Measurements from ENCODE around the gene LUC7L2.
"Not testable (repeated sequence)": the region's sequence is repeated elsewhere in the genome, so short reads cannot be mapped to it uniquely, and the experiment has no call there.

Gene LUC7L2, protein sequence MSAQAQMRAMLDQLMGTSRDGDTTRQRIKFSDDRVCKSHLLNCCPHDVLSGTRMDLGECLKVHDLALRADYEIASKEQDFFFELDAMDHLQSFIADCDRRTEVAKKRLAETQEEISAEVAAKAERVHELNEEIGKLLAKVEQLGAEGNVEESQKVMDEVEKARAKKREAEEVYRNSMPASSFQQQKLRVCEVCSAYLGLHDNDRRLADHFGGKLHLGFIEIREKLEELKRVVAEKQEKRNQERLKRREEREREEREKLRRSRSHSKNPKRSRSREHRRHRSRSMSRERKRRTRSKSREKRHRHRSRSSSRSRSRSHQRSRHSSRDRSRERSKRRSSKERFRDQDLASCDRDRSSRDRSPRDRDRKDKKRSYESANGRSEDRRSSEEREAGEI

DNA sequence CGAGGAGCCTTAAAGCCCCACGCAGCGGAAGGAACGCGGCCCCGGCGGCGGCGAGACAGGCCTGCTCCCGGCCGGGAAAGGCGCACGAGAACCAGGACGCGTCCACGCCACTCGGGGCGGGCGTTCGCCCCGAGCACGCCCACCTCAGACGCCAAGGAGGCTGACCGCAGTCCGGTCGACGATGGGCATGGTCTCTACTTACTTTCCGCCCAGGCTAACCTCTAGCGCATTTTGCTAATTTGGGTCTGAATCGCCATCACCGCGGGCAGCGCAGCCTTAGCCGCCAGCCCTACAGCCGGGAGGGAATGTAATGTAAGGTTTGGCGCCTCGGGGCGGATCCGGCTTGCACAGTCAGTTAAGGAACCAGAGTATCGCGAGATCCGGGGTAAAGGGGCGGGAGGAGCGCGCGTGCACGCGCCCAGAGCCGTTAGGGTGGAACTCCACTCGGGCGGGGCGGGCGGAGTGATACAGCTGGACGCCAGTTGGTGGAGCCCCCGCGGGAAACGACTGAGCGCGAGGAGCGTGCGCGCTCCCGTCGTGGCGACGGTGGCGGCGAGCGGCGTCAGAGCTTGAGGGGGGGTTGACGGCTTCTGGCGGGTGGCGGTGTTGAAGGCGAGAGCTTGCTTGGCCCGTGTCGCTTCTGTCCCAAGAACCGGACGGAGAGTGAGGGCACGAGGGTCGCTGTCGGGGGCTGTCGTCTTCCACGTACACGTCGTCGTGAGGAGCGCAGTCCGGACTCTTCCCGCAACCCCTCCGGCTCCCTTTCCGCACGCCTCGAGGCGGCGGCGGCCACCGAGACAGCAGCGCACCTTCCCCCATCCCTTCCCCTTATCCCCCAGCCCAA lies at the start of gene LUC7L2:
TSS of gene LUC7L2 (plus strand) at position 529 of the 844 bp plus-strand sequence. CDS start 368 bp downstream, outside the sequence.
- Histone ChIP-seq H3K4me3 (ENCODE audit: low read depth in 1 of 2, low read length in 2 of 2) (peak within 1 kb of the TSS; percentile 68 to 86), H2AFZ (ENCODE audit: low read depth, low read length) (peak within 1 kb of the TSS; percentile 76), H3K36me3 (ENCODE audit: insufficient read depth, low read length) (peaks cover 21% of the 10 kb centered on the region), H3K4me1 (ENCODE audit: insufficient read depth, low read length) (peaks cover 38% of the 10 kb centered on the region), H3K4me2 (ENCODE audit: insufficient read depth, low read length) (peak within 1 kb of the TSS; percentile 84), H3K79me2 (ENCODE audit: insufficient read depth, low read length) (peaks cover 65% of the 10 kb centered on the region), H4K20me1 (ENCODE audit: insufficient read depth, low read length) (peaks cover 38% of the 10 kb centered on the region), H3K27me3 (ENCODE audit: insufficient read depth, low read length, poor library complexity) (no peaks in the 10 kb centered on the region), H3K9me3 (ENCODE audit: insufficient read depth, low read length, severe bottlenecking) (no peaks in the 10 kb centered on the region), H3K9ac (ENCODE audit: low read depth, low read length) (peak within 1 kb of the TSS; percentile 89), H3K27ac (ENCODE audit: low read length) (peak within 1 kb of the TSS; percentile 98)
- ATAC-seq (ENCODE audit: insufficient read depth, low read depth): peak; percentile 71
- no peak for TF ChIP-seq EZH2 (IDR thresholded peaks at IDR 0.05; ENCODE audit: borderline replicate concordance, low read depth, low read length, severe bottlenecking)
- TF ChIP-seq, protein P1, sequence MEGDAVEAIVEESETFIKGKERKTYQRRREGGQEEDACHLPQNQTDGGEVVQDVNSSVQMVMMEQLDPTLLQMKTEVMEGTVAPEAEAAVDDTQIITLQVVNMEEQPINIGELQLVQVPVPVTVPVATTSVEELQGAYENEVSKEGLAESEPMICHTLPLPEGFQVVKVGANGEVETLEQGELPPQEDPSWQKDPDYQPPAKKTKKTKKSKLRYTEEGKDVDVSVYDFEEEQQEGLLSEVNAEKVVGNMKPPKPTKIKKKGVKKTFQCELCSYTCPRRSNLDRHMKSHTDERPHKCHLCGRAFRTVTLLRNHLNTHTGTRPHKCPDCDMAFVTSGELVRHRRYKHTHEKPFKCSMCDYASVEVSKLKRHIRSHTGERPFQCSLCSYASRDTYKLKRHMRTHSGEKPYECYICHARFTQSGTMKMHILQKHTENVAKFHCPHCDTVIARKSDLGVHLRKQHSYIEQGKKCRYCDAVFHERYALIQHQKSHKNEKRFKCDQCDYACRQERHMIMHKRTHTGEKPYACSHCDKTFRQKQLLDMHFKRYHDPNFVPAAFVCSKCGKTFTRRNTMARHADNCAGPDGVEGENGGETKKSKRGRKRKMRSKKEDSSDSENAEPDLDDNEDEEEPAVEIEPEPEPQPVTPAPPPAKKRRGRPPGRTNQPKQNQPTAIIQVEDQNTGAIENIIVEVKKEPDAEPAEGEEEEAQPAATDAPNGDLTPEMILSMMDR (IDR thresholded peaks at IDR 0.05; ENCODE audit: borderline replicate concordance, extremely low read depth, low read length, poor library complexity, severe bottlenecking): no peak
- DNase-seq: peak; percentile 100

GRCh38 chr7:139317939-139318505 lies 41.7 kb upstream of the LUC7L2 start:
- Histone ChIP-seq H3K9me3 (ENCODE audit: insufficient read depth, low read length, severe bottlenecking) (no peaks in the 10 kb centered on the region), H3K27ac (ENCODE audit: low read length) (no peak overlapping the region), H3K4me1 (ENCODE audit: insufficient read depth, low read length) (no peaks in the 10 kb centered on the region), H2AFZ (ENCODE audit: low read depth, low read length) (no peak overlapping the region), H3K27me3 (ENCODE audit: insufficient read depth, low read length, poor library complexity) (no peaks in the 10 kb centered on the region), H4K20me1 (ENCODE audit: insufficient read depth, low read length) (no peaks in the 10 kb centered on the region), H3K36me3 (ENCODE audit: insufficient read depth, low read length) (no peaks in the 10 kb centered on the region), H3K4me2 (ENCODE audit: insufficient read depth, low read length) (no peak overlapping the region), H3K79me2 (ENCODE audit: insufficient read depth, low read length) (no peaks in the 10 kb centered on the region), H3K9ac (ENCODE audit: low read depth, low read length) (no peak overlapping the region), H3K4me3 (ENCODE audit: low read depth in 1 of 2, low read length in 2 of 2) (no peak overlapping the region)
- TF ChIP-seq, protein P1 (IDR thresholded peaks at IDR 0.05; ENCODE audit: borderline replicate concordance, extremely low read depth, low read length, poor library complexity, severe bottlenecking): no peak
- TF ChIP-seq EZH2 (IDR thresholded peaks at IDR 0.05; ENCODE audit: borderline replicate concordance, low read depth, low read length, severe bottlenecking): no peak
- DNase-seq (no peak), ATAC-seq (ENCODE audit: insufficient read depth, low read depth) (no peak)

GRCh38 chr7:139321071-139321745 lies 38.5 kb upstream of the LUC7L2 start:
- H4K20me1 ChIP-seq (ENCODE audit: insufficient read depth, low read length): no peaks in the 10 kb centered on the region
- H3K79me2 ChIP-seq (ENCODE audit: insufficient read depth, low read length): no peaks in the 10 kb centered on the region
- H3K27me3 ChIP-seq (ENCODE audit: insufficient read depth, low read length, poor library complexity): no peaks in the 10 kb centered on the region
- H3K4me1 ChIP-seq (ENCODE audit: insufficient read depth, low read length): no peaks in the 10 kb centered on the region
- DNase-seq (no peak), ATAC-seq (ENCODE audit: insufficient read depth, low read depth) (no peak; the same call in 2 of the 3 replicates)
- H2AFZ ChIP-seq (ENCODE audit: low read depth, low read length): 0 out of 2 replicates have a peak overlapping the region, but pooled peaks have one; percentile 17
- no peak overlapping the region for H3K9ac ChIP-seq (ENCODE audit: low read depth, low read length)
- H3K27ac ChIP-seq (ENCODE audit: low read length): no peak overlapping the region
- no peak overlapping the region for H3K4me3 ChIP-seq (ENCODE audit: low read depth in 1 of 2, low read length in 2 of 2)
- H3K36me3 ChIP-seq (ENCODE audit: insufficient read depth, low read length): no peaks in the 10 kb centered on the region
- no peak overlapping the region for H3K4me2 ChIP-seq (ENCODE audit: insufficient read depth, low read length)
- no peaks in the 10 kb centered on the region for H3K9me3 ChIP-seq (ENCODE audit: insufficient read depth, low read length, severe bottlenecking)
- TF ChIP-seq, protein P1 (IDR thresholded peaks at IDR 0.05; ENCODE audit: borderline replicate concordance, extremely low read depth, low read length, poor library complexity, severe bottlenecking): peak; percentile 53
- no peak for TF ChIP-seq EZH2 (IDR thresholded peaks at IDR 0.05; ENCODE audit: borderline replicate concordance, low read depth, low read length, severe bottlenecking)

DNA sequence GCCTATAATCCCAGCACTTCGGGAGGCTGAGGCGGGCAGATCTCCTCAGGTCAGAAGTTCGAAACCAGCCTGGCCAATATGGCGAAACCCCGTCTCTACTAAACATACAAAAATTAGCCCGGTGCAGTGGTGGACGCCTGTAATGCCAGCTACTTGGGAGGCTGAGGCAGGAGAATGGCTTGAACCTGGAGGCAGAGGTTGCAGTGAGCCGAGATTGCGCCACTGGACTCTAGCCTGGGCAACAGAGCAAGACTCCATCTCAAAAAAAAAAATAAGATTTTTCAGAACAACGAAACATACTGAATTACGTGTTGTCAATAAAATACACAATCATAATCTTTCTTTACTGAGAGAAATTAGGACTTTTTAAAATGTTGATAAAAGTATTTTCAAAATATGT lies 35.0 kb upstream of the LUC7L2 start:
- H3K79me2 ChIP-seq (ENCODE audit: insufficient read depth, low read length); H3K4me2 ChIP-seq (ENCODE audit: insufficient read depth, low read length); ATAC-seq (ENCODE audit: insufficient read depth, low read depth); H2AFZ ChIP-seq (ENCODE audit: low read depth, low read length); H4K20me1 ChIP-seq (ENCODE audit: insufficient read depth, low read length); H3K4me3 ChIP-seq (ENCODE audit: low read depth in 1 of 2, low read length in 2 of 2); H3K4me1 ChIP-seq (ENCODE audit: insufficient read depth, low read length); H3K36me3 ChIP-seq (ENCODE audit: insufficient read depth, low read length); H3K9ac ChIP-seq (ENCODE audit: low read depth, low read length); H3K27me3 ChIP-seq (ENCODE audit: insufficient read depth, low read length, poor library complexity); DNase-seq; H3K27ac ChIP-seq (ENCODE audit: low read length); H3K9me3 ChIP-seq (ENCODE audit: insufficient read depth, low read length, severe bottlenecking): not testable (repeated sequence)

Measured in DND-41 (cell line).